GM18511 (cell line): ENCODE measurements around the gene CCNA1.

Source experiments
- ATAC-seq: cut with Tn5 transposase; IDR thresholded peaks from one replicate; pipeline ENCODE4 v1.9.1; 2021; ENCODE audit warnings: mild to moderate bottlenecking, moderate library complexity; ENCODE audit not compliant: unreplicated experiment

The CCNA1 gene

DNA sequence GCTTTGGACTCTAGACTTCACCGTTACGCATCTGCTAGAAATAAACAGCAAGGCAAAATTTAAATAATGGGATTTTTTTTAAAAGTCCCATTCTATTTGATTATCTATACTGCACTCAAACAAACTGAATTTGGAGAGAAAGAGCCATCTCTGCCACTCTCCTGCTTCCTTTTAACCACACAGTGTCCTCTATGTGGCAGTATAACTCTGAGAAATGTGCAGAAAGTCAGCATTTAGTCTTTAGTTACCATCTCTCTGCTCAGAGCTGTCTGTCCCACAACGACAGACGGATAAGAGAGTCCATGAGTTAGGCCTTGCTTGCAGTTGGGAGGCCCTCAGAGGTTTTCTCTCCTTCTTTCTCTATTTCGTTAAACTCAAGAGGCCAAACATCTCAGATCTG lies 21.2 kb downstream of the CCNA1 start:
- no peak for ATAC-seq

GRCh38 chr13:36454121-36454520 lies 21.8 kb downstream of the CCNA1 start:
- ATAC-seq, result no peak

GRCh38 chr13:36454987-36455386 lies 22.7 kb downstream of the CCNA1 start:
- no peak for ATAC-seq

DNA sequence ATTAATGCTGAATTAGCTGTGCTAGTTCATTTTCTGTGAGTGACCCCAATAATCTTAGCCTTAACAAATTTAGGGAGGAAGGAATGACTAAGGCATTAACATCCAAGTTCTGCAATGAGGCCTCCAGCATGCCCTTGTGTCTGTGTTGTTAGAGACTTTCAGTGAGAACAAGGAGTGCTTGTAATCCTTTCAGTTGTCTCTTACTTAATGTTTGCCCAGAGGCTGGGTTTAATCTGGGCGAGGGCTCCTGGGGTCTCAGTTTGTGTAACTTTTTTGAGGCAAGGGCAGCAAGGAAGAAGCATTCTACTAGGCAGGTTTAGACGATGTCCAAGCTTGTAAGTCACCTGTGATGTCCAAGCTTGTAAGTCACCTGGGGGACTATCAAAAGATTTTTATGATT lies 24.3 kb downstream of the CCNA1 start:
- no peak for ATAC-seq

DNA sequence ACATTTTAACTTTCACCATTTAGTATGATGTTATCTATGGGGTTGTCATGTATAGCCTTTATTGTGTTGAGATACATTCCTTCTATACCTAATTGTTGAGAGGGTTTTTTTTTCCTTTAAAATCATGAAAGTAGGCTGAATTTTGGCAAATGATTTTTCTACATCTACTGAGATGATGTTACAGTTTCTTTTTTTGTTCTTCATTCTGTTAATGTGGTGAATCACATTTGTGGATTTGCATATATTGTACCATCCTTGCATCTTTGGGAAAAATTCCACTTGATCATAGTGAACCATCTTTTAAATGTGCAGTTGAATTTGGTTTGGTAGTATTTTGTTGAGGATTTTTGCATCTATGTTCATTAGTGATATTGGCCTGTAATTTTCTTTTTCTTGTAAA lies 29.2 kb downstream of the CCNA1 start:
- ATAC-seq, result no peak

GRCh38 chr13:36475468-36475867 lies 43.2 kb downstream of the CCNA1 start:
- no peak for ATAC-seq

DNA sequence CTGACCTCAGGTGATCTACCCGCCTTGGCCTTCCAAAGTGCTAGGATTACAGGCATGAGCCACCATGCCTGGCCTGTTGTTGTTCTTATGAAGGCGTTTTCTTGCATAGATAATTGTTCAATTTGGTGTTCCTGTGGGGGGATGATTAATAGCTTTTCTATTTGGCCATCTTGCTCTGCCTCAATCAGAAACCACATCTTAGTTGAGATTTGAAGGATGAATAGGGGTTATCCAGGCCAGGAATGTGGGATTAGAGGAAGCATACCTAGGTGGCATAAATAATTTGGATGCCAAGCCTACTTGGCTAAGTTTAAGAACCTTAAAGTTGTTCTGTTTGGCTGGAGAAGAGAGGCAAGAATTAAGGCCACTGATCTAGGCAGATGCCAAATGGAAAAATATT lies 44.4 kb downstream of the CCNA1 start:
- no peak for ATAC-seq

- no peak for ATAC-seq
Observed at GRCh38 chr13:36480726-36481427, 48.6 kb downstream of the CCNA1 start.

DNA sequence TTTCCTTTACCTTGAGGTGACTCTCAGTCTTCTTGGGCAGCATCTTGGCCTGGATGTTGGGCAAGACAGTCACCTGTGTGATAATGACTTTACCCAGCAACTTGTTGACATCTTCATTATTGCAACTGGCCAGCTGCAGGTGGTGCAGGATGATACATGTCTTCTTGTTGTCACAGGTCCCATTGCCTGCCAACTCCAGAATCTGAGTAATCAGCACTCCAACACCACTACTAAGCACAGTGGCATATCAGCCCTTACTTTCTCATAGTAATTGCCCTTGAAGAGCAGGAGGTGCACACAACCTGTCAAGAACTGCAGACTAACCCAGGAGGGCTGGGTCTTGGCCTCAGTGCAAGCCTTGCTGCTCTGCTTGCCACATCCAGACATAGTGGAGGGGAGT lies 57.8 kb downstream of the CCNA1 start:
- no peak for ATAC-seq
